HG03460 (cell line): ENCODE measurements around the gene FAM227B.

Experiments used
- ATAC-seq: cut with Tn5 transposase; IDR thresholded peaks from one replicate; pipeline ENCODE4 v1.9.1; 2021; ENCODE audit not compliant: unreplicated experiment

Gene FAM227B

DNA sequence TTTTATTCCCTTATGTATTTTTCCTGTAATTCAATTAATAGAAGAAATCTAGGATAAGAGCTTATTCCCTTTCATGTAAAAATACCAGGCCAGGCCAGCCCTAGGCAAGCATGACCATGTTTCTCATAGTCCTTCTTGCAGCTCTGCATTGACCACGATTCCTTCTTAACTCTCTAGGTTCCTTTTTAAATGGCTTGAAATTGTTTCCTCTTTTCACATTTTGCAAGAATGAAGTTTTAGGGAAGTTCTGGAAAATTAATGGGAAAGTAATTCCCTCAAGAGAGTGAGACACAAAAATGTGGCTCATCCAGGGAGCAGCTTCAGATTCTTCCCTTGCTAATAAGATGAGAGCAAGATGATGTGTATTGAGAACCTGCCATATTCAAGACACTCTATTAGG, 314.1 kb downstream of the FAM227B start:
- ATAC-seq = no peak

DNA sequence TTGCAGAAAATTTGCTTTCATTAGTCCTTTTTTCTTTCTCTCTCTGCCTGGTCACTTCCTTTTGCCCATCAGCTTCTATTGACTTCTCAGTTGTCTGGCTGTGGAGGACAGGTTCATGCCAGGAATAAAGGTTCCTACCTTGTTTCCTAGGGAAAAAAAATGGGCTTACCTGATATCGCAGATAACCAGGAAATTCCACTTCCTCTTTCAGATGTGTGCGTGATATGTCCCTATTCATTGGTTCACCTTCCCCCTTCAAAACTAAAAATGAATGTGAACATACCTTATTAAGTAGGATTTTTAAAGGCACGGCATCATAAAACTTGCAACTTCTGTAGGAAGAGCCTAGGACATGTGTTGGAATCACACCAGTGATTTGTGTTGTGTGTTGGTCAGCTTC, 317.6 kb downstream of the FAM227B start:
- ATAC-seq = no peak

DNA sequence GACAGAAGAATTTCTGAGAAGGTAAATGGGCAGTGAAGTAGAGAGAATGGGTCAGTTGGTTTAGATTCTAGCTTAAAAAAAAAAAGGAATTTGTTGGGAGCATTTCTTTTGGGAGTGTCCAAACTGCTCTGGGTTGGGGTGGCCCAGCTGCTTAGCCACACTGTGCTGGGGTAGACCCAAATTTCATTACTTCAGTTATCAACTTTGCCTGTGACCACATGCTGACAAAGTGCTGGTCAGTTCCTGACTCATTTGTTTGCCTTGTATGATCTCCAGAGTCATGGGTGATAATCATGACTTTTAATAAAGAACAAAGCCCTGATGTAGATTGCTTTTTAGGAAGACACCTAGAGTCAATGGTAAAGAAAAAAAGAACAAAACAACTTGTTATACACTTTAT, 319.1 kb downstream of the FAM227B start:
- no peak for ATAC-seq

DNA sequence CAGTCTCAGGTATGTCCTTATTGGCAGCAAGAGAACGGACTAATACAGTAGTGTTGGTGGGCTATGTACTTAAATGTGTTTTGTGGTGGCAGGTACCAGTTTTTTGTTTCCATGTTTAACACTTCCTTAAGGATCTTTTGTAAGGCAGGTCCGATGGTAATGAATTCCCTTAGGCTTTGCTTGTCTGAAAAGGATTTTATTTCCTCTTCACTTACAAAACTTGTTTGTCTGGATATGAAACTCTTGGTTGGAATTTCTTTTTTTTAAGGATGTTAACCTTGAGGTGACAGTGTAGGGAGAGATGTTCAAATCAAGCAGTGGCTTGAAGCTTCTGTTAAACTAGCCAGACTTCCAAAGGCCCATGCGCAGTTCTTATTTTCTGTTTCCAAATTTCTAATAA, 319.8 kb downstream of the FAM227B start:
- no peak for ATAC-seq

DNA sequence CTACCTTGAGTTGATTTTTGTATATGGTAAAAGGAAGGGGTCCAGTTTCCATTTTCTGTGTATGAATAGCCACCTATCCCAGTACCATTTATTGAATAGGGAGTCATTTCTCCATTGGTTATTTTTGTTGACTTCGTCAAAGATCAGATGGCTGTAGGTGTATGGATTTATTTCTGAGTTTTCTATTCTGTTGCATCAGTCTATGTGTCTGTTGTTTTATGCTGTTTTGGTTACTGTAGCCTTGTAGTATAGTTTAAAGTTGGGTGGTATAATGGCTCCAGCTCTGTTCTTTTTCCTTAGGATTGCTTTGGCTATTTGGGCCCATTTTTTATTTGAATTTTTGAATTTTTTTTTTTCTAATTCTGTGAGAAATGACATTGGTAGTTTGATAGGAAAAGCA, 323.0 kb downstream of the FAM227B start:
- no peak for ATAC-seq

DNA sequence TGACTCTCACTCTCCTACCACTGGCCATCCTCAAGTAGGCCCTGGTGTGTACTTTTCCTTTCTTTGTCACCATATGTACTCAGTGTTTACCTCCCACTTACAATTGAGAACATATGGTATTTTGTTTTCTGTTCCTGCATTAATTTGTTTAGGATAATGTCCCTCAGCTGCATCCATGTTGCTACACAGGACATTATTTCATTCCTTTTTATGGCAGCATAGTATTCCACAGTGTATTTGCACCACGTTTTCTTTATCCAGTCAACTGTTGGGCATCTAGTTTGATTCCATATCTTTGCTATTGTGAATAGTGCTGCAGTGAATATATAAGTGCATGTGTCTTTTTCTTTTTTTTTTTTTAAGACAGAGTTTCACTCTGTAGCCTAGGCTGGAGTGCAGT, 324.4 kb downstream of the FAM227B start:
- no peak for ATAC-seq

DNA sequence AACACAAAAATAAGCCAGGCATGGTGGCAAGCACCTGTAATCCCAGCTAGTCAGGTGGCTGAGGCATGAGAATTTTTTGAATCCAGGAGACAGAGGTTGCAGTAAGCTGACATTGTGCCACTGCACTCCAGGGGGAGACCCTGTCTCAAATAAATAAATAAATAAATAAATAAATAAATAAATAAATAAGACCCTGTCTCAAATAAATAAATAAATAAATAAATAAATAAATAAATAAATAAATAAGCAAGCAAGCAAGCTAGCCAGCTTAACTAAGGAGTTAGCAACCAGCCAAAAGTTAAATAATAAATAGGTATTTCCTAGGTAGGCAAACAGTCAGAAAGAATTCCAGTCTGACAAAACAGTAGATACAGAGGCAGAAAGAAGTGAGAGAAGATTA, 326.7 kb downstream of the FAM227B start:
- no peak for ATAC-seq

DNA sequence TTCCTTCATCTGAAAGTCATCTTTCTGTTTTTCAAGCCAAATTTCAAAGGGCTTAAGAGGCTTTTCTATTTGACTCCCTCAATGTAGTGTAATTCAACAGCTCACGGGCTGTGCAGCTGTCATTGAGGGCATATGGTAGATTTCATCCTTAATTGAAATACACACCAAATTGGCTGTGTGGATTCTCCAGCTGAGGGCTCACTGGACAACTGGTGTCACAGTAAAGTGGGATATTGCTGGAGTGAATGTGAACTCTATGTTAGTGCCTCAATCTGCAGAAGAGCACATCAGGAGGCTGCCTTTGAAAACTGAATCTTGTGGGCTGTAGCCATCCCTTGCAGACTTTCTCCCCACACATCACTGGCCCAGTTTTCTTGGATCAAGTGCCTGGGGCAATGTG, 330.4 kb downstream of the FAM227B start:
- ATAC-seq = no peak

DNA sequence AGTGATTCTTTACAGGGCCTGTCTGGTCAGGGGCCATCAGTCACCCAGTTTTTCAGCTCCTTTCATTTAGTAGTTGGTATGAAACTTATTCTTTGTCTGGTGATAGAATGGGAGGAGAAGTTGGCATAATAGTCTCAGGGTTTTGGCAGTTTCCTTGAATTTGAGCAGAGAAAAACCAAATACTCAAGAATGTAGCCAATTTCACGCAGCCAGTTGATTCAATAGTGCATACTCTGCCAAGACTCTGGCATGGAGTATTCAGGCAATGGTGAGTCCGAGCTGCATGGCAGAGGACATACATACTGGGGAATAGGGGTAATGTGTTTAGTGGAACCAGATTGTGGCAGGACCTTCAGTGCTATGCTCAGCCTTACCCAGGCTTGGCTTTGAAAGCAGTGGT, 332.2 kb downstream of the FAM227B start:
- ATAC-seq = no peak

DNA sequence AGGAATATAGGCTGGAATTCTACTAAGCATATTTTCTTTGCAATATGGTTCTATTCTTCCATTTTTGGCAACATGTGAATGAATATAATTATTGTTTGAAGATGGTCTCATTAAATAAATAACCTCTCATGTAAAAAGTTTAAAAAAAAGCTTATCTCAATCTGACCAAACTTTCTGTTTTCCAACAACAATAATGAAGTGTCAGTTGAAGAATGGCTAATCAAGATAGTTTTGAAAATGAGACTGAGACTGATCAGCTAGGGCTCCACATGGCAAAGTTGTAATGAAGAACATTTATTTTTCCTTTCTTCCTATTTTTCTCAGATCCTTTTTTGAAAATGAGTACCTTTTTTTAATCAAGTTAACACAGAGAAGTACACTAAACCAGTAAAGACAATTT, 333.1 kb downstream of the FAM227B start:
- ATAC-seq = no peak

DNA sequence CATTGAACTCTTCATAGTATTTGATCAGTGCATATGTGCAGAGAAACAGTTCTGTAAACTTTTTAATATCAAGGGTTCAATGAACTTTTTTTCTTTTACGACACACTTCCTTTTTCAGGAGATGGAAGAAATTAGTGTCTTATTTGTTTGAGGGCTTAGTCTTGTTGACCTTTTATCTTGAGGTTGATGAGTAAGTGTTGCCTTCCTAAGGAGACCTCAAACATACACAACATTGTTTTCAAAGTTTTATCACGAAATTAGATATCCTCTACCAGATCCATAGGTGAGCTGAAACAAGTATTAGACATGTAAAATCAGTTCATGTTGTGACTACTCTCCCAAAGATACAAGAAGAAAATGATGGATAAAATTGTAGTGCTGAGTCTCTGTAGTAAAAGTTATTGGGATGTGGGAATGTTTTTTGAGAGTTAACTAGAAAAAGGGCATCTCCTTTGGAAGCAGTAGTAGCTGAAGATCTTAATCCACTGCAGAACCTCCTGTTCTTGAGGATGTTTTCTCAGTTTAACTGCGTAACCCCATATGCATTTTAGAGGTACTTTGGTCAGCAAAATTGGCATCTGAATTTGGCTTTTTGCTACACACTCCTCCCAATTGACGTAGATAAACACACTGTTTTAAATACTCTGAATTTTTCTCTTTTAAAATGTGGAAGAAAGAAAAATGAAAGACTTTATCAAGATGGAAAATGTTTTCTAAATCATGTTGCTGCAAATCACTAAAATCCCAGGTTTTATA, 333.8 kb downstream of the FAM227B start:
- no peak for ATAC-seq

DNA sequence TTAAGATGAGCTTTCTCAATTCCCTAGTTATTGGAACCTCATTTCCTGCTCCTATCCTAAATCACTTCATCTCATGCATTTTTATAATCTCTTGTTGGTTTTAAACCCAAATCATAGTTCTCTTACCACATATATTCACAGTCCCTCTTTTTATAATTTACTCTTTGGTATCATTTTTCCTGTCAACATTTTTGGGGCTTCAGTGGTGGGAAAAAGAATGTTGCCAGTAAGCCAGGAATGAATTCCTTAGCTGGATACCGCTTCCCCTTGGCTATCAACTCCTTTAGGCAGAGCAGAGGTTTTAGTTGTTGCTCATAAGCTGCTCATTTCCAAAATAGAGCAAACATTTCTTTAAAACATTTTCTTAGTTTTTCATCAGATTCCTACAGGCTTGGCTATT, 338.3 kb downstream of the FAM227B start:
- no peak for ATAC-seq

DNA sequence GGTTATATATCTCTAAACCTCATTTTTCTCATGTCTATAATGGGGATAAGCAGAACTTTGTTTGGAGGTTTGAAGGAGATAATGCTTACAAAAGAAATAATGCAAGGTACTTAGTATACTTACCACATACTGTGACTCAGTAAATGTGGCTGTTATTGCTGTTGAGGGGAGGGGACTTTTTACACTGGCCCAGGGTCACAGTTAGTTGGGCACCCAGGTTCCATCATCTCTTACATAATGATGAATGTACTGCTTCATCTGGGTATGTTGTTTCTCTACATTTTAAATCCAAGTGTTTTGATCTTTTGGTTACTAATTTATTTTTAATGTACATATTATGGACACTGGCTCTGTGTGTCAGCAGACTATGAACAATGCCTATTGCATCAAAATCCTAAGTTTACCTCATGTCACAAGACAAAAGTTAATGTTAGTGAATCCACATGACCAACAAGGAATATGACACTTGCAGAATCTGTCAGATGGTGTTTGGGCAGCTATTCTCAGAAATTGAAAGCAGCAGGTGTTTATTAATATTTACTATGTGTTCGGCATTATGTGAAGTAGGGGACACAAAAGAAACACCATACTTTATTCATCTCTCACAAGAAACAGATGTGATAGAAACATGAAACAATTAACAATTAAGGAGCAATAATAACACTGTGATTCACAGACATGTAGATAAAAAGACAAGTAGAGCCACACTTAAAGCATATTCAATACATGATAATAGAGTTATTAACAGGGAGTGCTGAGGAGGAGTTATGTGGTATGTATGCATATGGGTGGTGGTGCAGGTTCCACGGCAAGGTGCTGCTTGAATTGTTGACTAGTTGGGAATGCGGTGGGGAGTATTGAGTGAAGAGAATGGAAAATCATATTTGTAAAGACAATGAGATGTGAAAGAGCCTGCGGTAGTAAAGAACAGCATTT, 340.8 kb downstream of the FAM227B start:
- no peak for ATAC-seq

DNA sequence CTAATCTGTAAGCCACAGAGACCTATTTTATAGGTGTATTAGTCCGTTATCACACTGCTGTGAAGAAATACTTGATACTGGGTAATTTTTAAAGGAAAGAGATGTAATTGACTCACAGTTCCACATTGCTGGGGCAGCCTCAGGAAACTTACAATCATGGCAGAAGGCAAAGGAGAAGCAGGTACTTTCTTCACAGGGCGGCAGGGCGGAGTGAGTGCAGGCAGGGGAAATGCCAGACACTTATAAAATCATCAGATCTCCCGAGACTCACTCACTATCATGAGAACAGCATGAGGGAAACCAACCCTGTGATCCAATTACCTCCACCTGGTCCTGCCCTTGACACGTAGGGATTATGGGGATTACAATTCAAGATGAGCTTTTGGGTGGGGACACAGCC, 341.9 kb downstream of the FAM227B start:
- ATAC-seq = no peak
